ENCODE results near the gene RAB4A.

GRCh38 chr1:229223498-229223897, 47.4 kb upstream of the RAB4A start:
- TF ChIP-seq POLR2A (IDR thresholded peaks at IDR 0.05; ENCODE audit: low read depth, low read length) (no peak), CTCF (conservative IDR thresholded peaks at IDR 0.05; ENCODE audit: low read depth, low read length) (no peak), RAD21 (IDR thresholded peaks at IDR 0.05; ENCODE audit: low read length) (no peak), CEBPB (IDR thresholded peaks at IDR 0.05; ENCODE audit: low read depth, low read length) (no peak), BHLHE40 (IDR thresholded peaks at IDR 0.05; ENCODE audit: low read depth, low read length) (no peak), RCOR1 (IDR thresholded peaks at IDR 0.05; ENCODE audit: insufficient replicate concordance, low read length) (no peak), USF2 (IDR thresholded peaks at IDR 0.05; ENCODE audit: low read depth, low read length) (no peak), SMC3 (IDR thresholded peaks at IDR 0.05; ENCODE audit: low read depth, low read length) (no peak)

Data from IMR-90 (cell line).